Esophagus (tissue), 2 donors: ENCODE data around the gene CCR5AS. TPM values are rescaled to one million over a fixed set of nuclear protein-coding genes. Genes with fewer than 3 reads are reported as not detected.

ENCODE experiments used
- polyA plus RNA-seq, 2 donors: library from polyadenylated mRNA; stranded (reverse); fragments of 200-250 nt; gene quantifications; one replicate each; pipeline ENCODE4 v1.2.3, GENCODE V29; 2013
- donor health status: healthy with polysubstance abuse.
- donor health status: Bipolar disorder and iron deficiency.

Gene CCR5AS

Other genes starting within 250 kb of the CCR5AS start
- under 1 TPM; 0.47 to 0.61 TPM for gene CCR1, start 198.8 kb downstream of the CCR5AS start, polyA plus RNA-seq
- gene CCR3, start 164.6 kb downstream of the CCR5AS start, polyA plus RNA-seq: not detected
- under 1 TPM; 0.24 to 0.39 TPM for gene CCR2, start 53.0 kb downstream of the CCR5AS start, polyA plus RNA-seq
- 1 to 10 TPM in 1 of 2 donors, under 1 TPM in 1; 0.73 to 1.2 TPM for gene CCR5, start 36.1 kb downstream of the CCR5AS start, polyA plus RNA-seq
- under 1 TPM; 0.28 to 0.29 TPM for gene CCRL2, start 193 bp upstream of the CCR5AS start, polyA plus RNA-seq
- 1 to 10 TPM in 1 of 2 donors, under 1 TPM in 1; 0.98 to 2.3 TPM for gene LTF, start 57.8 kb upstream of the CCR5AS start, polyA plus RNA-seq
- gene RTP3, start 90.9 kb upstream of the CCR5AS start, polyA plus RNA-seq: not detected
- gene LRRC2, start 159.2 kb upstream of the CCR5AS start, polyA plus RNA-seq: under 1 TPM; 0.13 to 0.14 TPM
- gene FAM240A, start 205.5 kb upstream of the CCR5AS start, polyA plus RNA-seq: not detected